Inferior parietal cortex (tissue), 1 donor: ENCODE results near the gene TOX3.

Experiments used
- DNase-seq: peaks from one replicate; pipeline ENCODE4 v3.0.0-alpha.2; 2016; ENCODE audit errors: extremely low spot score

TOX3 gene

GRCh38 chr16:52398491-52398960, 148.4 kb downstream of the TOX3 start:
- no peak for DNase-seq

- no peak for DNase-seq
Observed at GRCh38 chr16:52398021-52398420, 148.9 kb downstream of the TOX3 start.

GRCh38 chr16:52393448-52393847, 153.5 kb downstream of the TOX3 start:
- no peak for DNase-seq

GRCh38 chr16:52389045-52389444, 157.9 kb downstream of the TOX3 start:
- DNase-seq = no peak
